Keratinocyte (primary cell): Measurements from ENCODE around the gene KANSL1. TPM values are rescaled to one million over a fixed set of nuclear protein-coding genes. Genes with fewer than 3 reads are reported as not detected.

Experiments
- DNase-seq: peaks from one replicate; pipeline ENCODE4 v3.0.0-alpha.2; 2011; ENCODE audit warnings: low read depth, missing footprints, low spot score
- FAIRE-seq: peaks from 2 replicates; lab custom pipeline; 2011; peaks lifted over from hg19 to GRCh38; lab: Jason Lieb, UNC
- H2AFZ ChIP-seq: 2 replicates; pipeline ENCODE4 v1.6.0; 2012; ENCODE audit warnings: low read length, control low read depth, inconsistent platforms; ENCODE audit not compliant: control insufficient read depth
- H3K27ac ChIP-seq: 2 replicates; pipeline ENCODE4 v1.5.1; 2011; ENCODE audit warnings: low read length; ENCODE audit not compliant: control insufficient read depth, insufficient read depth
- H3K27me3 ChIP-seq: 3 replicates; pipeline ENCODE4 v1.6.0; 2011; ENCODE audit warnings: low read length; ENCODE audit not compliant: control insufficient read depth, insufficient read depth; ENCODE audit errors: extremely low read depth
- H3K36me3 ChIP-seq, 2 experiments: 2 replicates in 1 of 2; 3 replicates in 1 of 2; pipeline ENCODE4 v1.5.1; 2011; ENCODE audit warnings: low read length in 2 of 2, mild to moderate bottlenecking in 1 of 2; ENCODE audit not compliant: control insufficient read depth in 2 of 2, insufficient read depth in 2 of 2; ENCODE audit errors: extremely low read depth in 1 of 2
- H3K4me1 ChIP-seq: 3 replicates; pipeline ENCODE4 v1.5.1; 2011; ENCODE audit warnings: low read length; ENCODE audit not compliant: control insufficient read depth, insufficient read depth; ENCODE audit errors: extremely low read depth
- H3K4me2 ChIP-seq: 3 replicates; pipeline ENCODE4 v1.6.0; 2011; ENCODE audit warnings: low read depth, low read length; ENCODE audit not compliant: control insufficient read depth, insufficient read depth; ENCODE audit errors: extremely low read depth
- H3K4me3 ChIP-seq, 3 experiments: fragments of 200-600 bp in 1 of 3; sonication (generic) in 1 of 3; 2 replicates in 2 of 3; 3 replicates in 1 of 3; pipeline ENCODE4 v1.5.1; 2011 to 2016; ENCODE audit warnings: low read length in 3 of 3, mild to moderate bottlenecking in 3 of 3, control low read depth in 2 of 3, inconsistent platforms in 1 of 3, low read depth in 1 of 3, mixed read lengths in 1 of 3, mixed run types in 1 of 3, moderate library complexity in 1 of 3; ENCODE audit not compliant: control insufficient read depth in 2 of 3, insufficient read depth in 2 of 3; ENCODE audit errors: extremely low read depth in 1 of 3
- H3K79me2 ChIP-seq: 2 replicates; pipeline ENCODE4 v1.6.0; 2012; ENCODE audit warnings: low read length; ENCODE audit not compliant: control insufficient read depth, insufficient read depth
- H3K9ac ChIP-seq: 3 replicates; pipeline ENCODE4 v1.6.0; 2011; ENCODE audit warnings: low read length; ENCODE audit not compliant: control insufficient read depth, insufficient read depth; ENCODE audit errors: extremely low read depth
- H3K9me1 ChIP-seq: 3 replicates; pipeline ENCODE4 v1.6.0; 2011; ENCODE audit warnings: low read length; ENCODE audit not compliant: control insufficient read depth, insufficient read depth; ENCODE audit errors: extremely low read depth
- H3K9me3 ChIP-seq: 2 replicates; pipeline ENCODE4 v1.5.1; 2012; ENCODE audit warnings: low read depth, low read length; ENCODE audit not compliant: control insufficient read depth
- H4K20me1 ChIP-seq: 3 replicates; pipeline ENCODE4 v1.6.0; 2011; ENCODE audit warnings: low read length; ENCODE audit not compliant: control insufficient read depth, insufficient read depth; ENCODE audit errors: extremely low read depth
- CTCF ChIP-seq, 3 experiments: IDR thresholded peaks in 1 of 3; conservative IDR thresholded peaks in 1 of 3; optimal IDR thresholded peaks in 1 of 3; 2 replicates in 2 of 3; 3 replicates in 1 of 3; pipeline versions ENCODE3 to v1.5.1; 2011; ENCODE audit warnings: low read length in 3 of 3, mild to moderate bottlenecking in 3 of 3, moderate library complexity in 2 of 3, control low read depth in 1 of 3, inconsistent platforms in 1 of 3; ENCODE audit not compliant: insufficient read depth in 2 of 3; ENCODE audit errors: extremely low read depth in 1 of 3
- EZH2 ChIP-seq: IDR thresholded peaks from one replicate; pipeline ENCODE4 v1.6.1; 2012; ENCODE audit warnings: inconsistent platforms, mild to moderate bottlenecking, low read length, moderate library complexity
- dilution Hi-C: fragments of 300-500 bp; cut with MboI; formaldehyde crosslinking; loops from one replicate; pipeline ENCODE4 v1.7.0; 2020; ENCODE audit warnings: low sequenced_read_pairs; ENCODE audit not compliant: extremely low pct_ligation_motif_present
- polyA plus RNA-seq, 5 experiments: library from polyadenylated mRNA; depleted of rRNA in 3 of 5; stranded (reverse) in 3 of 5; stranded (forward) in 1 of 5; unstranded in 1 of 5; fragments of >200 nt; gene quantifications; 1 replicate in 1 of 5; 2 replicates in 3 of 5; 3 replicates in 1 of 5; pipeline versions ENCODE4 v1.2.1 to v1.2.3, GENCODE V29; 2011 to 2012; ENCODE audit warnings: missing spikeins in 2 of 5, low read depth in 1 of 5, low replicate concordance in 1 of 5

The KANSL1 gene
- polyA plus RNA-seq, 1 donor (not counting 4 experiments of a cell fraction or from before 2014, with no cell fraction given) = 17.6 TPM

DNA sequence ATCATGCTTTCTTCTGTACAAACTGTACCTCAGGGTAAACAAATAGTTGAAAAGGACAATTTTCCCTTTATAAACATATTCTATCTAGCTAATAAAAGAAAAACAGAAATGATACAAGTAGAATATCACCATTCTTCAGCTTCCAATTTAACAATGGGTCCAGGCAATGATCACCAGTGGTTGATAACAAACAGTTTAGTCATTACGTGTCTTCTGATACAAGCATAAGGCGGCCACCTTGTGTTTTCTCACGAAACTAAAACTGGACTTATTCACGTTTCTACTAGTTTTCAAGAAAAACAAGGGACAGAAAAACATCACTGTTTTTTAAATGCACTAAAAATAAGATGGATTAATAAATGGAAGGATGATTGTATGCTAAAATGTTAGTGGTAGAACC, 135.9 kb downstream of the KANSL1 start:
- no peak for DNase-seq
- no peak for FAIRE-seq
- peaks cover 4% of the 10 kb centered on the region for H4K20me1 ChIP-seq

GRCh38 chr17:46056800-46057304, 136.4 kb downstream of the KANSL1 start:
- no peaks in the 10 kb centered on the region for H3K9me3 ChIP-seq
- H3K27me3 ChIP-seq = no peaks in the 10 kb centered on the region
- H2AFZ ChIP-seq = no peak overlapping the region
- no peak overlapping the region for H3K4me2 ChIP-seq
- H3K4me1 ChIP-seq = peaks cover 16% of the 10 kb centered on the region
- dilution Hi-C loops = no loop called here
- peaks cover 3% of the 10 kb centered on the region for H3K79me2 ChIP-seq
- DNase-seq (no peak), FAIRE-seq (peak; percentile 23)
- H3K9ac ChIP-seq = no peak overlapping the region
- H3K9me1 ChIP-seq = peaks cover 2% of the 10 kb centered on the region
- H4K20me1 ChIP-seq = peaks cover 4% of the 10 kb centered on the region
- H3K4me3 ChIP-seq = no peak overlapping the region
- H3K27ac ChIP-seq = peak overlapping the region; percentile 13
- peaks cover 0 to 8% of the 10 kb centered on the region in 2 experiments for H3K36me3 ChIP-seq
- TF ChIP-seq CTCF (optimal IDR thresholded peaks at IDR 0.05 in 1 of 3, IDR thresholded peaks at IDR 0.05 in 1 of 3, conservative IDR thresholded peaks at IDR 0.05 in 1 of 3; ENCODE audit: extremely low read depth in 1 of 3, insufficient read depth in 2 of 3, low read length in 3 of 3) (no peak), EZH2 (no peak)

More for the DNA sequence above, 135.9 kb downstream of the KANSL1 start:
- no peak overlapping the region for H2AFZ ChIP-seq
- H3K4me2 ChIP-seq = no peak overlapping the region
- H3K27me3 ChIP-seq = no peaks in the 10 kb centered on the region
- H3K4me1 ChIP-seq = peaks cover 16% of the 10 kb centered on the region
- peaks cover 0 to 8% of the 10 kb centered on the region in 2 experiments for H3K36me3 ChIP-seq
- dilution Hi-C loops = no loop called here
- no peak overlapping the region for H3K27ac ChIP-seq
- no peak overlapping the region for H3K4me3 ChIP-seq
- no peaks in the 10 kb centered on the region for H3K9me3 ChIP-seq
- no peak overlapping the region for H3K9ac ChIP-seq
- H3K79me2 ChIP-seq = peaks cover 3% of the 10 kb centered on the region
- TF ChIP-seq CTCF (optimal IDR thresholded peaks at IDR 0.05 in 1 of 3, IDR thresholded peaks at IDR 0.05 in 1 of 3, conservative IDR thresholded peaks at IDR 0.05 in 1 of 3; ENCODE audit: extremely low read depth in 1 of 3, insufficient read depth in 2 of 3, low read length in 3 of 3) = no peak
- no peak for TF ChIP-seq EZH2
- peaks cover 2% of the 10 kb centered on the region for H3K9me1 ChIP-seq
